Tibial nerve (tissue), 3 donors: ENCODE measurements around the gene SLC13A4.

Experiments
- EP300 ChIP-seq, 2 donors: sonication (generic); formaldehyde crosslinking; IDR thresholded peaks; one replicate each; pipeline ENCODE4 v1.6.1; 2017; ENCODE audit warnings: antibody characterized with exemption in 2 of 2, mild to moderate bottlenecking in 1 of 2
- POLR2A ChIP-seq, 2 donors: fragments of 450-650 bp; IDR thresholded peaks; one replicate each; pipeline ENCODE4 v1.6.1; 2017; ENCODE audit warnings: antibody characterized with exemption in 2 of 2, mild to moderate bottlenecking in 2 of 2, moderate library complexity in 2 of 2

- no peak for TF ChIP-seq POLR2A (IDR thresholded peaks at IDR 0.05)
- TF ChIP-seq EP300 (IDR thresholded peaks at IDR 0.05): no peak
Measured at GRCh38 chr7:135729230-135729629, 1.2 kb upstream of the SLC13A4 start.
